GM12878 (cell line): ENCODE results near the gene UBE2C.

Experiments used
- CBX3 ChIP-seq: fragments of 200-600 bp; sonication (generic); IDR thresholded peaks from 2 replicates; pipeline ENCODE4 v1.6.1; 2016; ENCODE audit warnings: low read depth, borderline replicate concordance
- EGR1 ChIP-seq, 2 experiments: IDR thresholded peaks; 1 replicate in 1 of 2; 2 replicates in 1 of 2; pipeline ENCODE4 v1.6.1; 2011 to 2012; ENCODE audit warnings: low read depth in 2 of 2, low read length in 2 of 2, borderline replicate concordance in 1 of 2, mild to moderate bottlenecking in 1 of 2, moderate library complexity in 1 of 2
- SREBF2 ChIP-seq: IDR thresholded peaks from 2 replicates; pipeline ENCODE4 v1.6.1; 2012; ENCODE audit warnings: mild to moderate bottlenecking, low read length
- SUZ12 ChIP-seq: fragments of 200-600 bp; sonication (generic); IDR thresholded peaks from one replicate; pipeline ENCODE4 v1.6.1; 2018; ENCODE audit warnings: antibody characterized with exemption, mild to moderate bottlenecking; ENCODE audit not compliant: unreplicated experiment
- TAF1 ChIP-seq: IDR thresholded peaks from 2 replicates; pipeline ENCODE4 v1.6.1; 2011; ENCODE audit warnings: mild to moderate bottlenecking, low read depth, low read length, borderline replicate concordance
- TARDBP ChIP-seq: IDR thresholded peaks from 2 replicates; pipeline ENCODE4 v1.6.1; 2016; ENCODE audit warnings: borderline replicate concordance
- WRNIP1 ChIP-seq: IDR thresholded peaks from 2 replicates; pipeline ENCODE4 v1.6.1; 2011; ENCODE audit warnings: low read depth, low read length, improper control_type of control experiment, borderline replicate concordance
- YY1 ChIP-seq: IDR thresholded peaks from 2 replicates; pipeline ENCODE4 v1.6.1; 2011; ENCODE audit warnings: low read depth, mild to moderate bottlenecking, low read length
- TF ChIP-seq, protein P1 (sequence below): IDR thresholded peaks from 2 replicates; pipeline ENCODE4 v1.6.1; 2012; ENCODE audit warnings: low read depth, low read length, improper control_type of control experiment
- TF ChIP-seq, protein P2 (sequence below): IDR thresholded peaks from 2 replicates; pipeline ENCODE4 v1.6.1; 2012; ENCODE audit warnings: improper control_type of control experiment, low read depth, low read length; ENCODE audit not compliant: insufficient replicate concordance

DNA sequence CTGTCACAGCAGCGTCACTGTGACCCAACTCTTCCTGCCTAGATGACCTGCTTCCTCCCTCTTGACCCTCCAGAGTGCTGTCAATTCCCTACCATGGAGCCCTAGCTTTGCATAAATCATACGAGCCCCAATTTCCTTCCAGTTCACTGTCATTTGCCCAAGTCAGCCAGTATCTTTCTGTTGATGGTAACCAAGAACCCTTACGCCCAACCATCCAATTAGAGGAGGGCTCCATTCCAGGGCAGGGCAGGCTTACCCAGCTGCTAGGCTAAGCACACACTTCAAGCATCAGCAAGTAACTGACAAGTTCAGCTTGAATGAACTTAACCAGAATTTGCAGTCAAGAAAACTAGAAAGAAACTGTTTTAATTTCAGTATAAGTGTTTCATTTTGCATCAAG is 46.5 kb upstream of the UBE2C start:
- TF ChIP-seq TAF1 (no peak), SUZ12 (no peak), WRNIP1 (no peak), CBX3 (no peak), TARDBP (no peak), SREBF2 (no peak), EGR1 (IDR thresholded peaks at IDR 0.05; ENCODE audit: borderline replicate concordance in 1 of 2, low read depth in 2 of 2, low read length in 2 of 2) (no peak), YY1 (no peak)
- TF ChIP-seq, protein P1, sequence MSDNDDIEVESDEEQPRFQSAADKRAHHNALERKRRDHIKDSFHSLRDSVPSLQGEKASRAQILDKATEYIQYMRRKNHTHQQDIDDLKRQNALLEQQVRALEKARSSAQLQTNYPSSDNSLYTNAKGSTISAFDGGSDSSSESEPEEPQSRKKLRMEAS = no peak
- TF ChIP-seq, protein P2, sequence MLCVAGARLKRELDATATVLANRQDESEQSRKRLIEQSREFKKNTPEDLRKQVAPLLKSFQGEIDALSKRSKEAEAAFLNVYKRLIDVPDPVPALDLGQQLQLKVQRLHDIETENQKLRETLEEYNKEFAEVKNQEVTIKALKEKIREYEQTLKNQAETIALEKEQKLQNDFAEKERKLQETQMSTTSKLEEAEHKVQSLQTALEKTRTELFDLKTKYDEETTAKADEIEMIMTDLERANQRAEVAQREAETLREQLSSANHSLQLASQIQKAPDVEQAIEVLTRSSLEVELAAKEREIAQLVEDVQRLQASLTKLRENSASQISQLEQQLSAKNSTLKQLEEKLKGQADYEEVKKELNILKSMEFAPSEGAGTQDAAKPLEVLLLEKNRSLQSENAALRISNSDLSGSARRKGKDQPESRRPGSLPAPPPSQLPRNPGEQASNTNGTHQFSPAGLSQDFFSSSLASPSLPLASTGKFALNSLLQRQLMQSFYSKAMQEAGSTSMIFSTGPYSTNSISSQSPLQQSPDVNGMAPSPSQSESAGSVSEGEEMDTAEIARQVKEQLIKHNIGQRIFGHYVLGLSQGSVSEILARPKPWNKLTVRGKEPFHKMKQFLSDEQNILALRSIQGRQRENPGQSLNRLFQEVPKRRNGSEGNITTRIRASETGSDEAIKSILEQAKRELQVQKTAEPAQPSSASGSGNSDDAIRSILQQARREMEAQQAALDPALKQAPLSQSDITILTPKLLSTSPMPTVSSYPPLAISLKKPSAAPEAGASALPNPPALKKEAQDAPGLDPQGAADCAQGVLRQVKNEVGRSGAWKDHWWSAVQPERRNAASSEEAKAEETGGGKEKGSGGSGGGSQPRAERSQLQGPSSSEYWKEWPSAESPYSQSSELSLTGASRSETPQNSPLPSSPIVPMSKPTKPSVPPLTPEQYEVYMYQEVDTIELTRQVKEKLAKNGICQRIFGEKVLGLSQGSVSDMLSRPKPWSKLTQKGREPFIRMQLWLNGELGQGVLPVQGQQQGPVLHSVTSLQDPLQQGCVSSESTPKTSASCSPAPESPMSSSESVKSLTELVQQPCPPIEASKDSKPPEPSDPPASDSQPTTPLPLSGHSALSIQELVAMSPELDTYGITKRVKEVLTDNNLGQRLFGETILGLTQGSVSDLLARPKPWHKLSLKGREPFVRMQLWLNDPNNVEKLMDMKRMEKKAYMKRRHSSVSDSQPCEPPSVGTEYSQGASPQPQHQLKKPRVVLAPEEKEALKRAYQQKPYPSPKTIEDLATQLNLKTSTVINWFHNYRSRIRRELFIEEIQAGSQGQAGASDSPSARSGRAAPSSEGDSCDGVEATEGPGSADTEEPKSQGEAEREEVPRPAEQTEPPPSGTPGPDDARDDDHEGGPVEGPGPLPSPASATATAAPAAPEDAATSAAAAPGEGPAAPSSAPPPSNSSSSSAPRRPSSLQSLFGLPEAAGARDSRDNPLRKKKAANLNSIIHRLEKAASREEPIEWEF = no peak
